A549 treated with AZD2906 at 1 μM for 4 hours (cell line): ENCODE measurements around the gene CLEC18A. TPM values are rescaled to one million over a fixed set of nuclear protein-coding genes. Genes with fewer than 3 reads are reported as not detected.

ENCODE experiments used
- total RNA-seq: library from RNA; stranded (reverse); fragments of 200-300 nt; extraction: Qiagen RNA extraction; gene quantifications from 5 replicates; pipeline ENCODE4 v1.2.3, GENCODE V29; 2022

The CLEC18A gene
- 0.08 to 0.18 TPM (median 0.13 TPM) in 4 of 5 replicates, not detected in the other for total RNA-seq

GRCh38 chr16:69951017-69951671 is at the start of gene CLEC18A:
TSS of gene CLEC18A (plus strand) at chr16:69951334. CDS start at chr16:69951367, 33 bp downstream.

Other genes with a start within 250 kb of the CLEC18A start
- 2,280 to 2,539 TPM (median 2,373 TPM) in 5 replicates for gene NQO1, start 224.8 kb upstream of the CLEC18A start, total RNA-seq
- 107 to 119 TPM (median 109 TPM) in 5 replicates for gene NOB1, start 196.4 kb upstream of the CLEC18A start, total RNA-seq
- gene WWP2, start 189.0 kb upstream of the CLEC18A start, total RNA-seq: 21.7 to 23.1 TPM (median 22.0 TPM) in 5 replicates
- gene PDPR, start 163.0 kb downstream of the CLEC18A start, total RNA-seq: 14.4 to 16.5 TPM (median 15.4 TPM) in 5 replicates
- gene CLEC18C, start 222.5 kb downstream of the CLEC18A start, total RNA-seq: 0.05 to 0.11 TPM (median 0.08 TPM) in 4 of 5 replicates, not detected in the other